SU-DHL-6 (cell line): Measurements from ENCODE around the gene GABRA6.

ENCODE experiments used
- H2AFZ ChIP-seq: fragments of 200-600 bp; sonication (generic); 2 replicates; pipeline ENCODE4 v1.6.1; 2014; ENCODE audit warnings: low read depth, mild to moderate bottlenecking, moderate library complexity, mixed read lengths, antibody characterized with exemption, low read length; ENCODE audit not compliant: severe bottlenecking
- H3F3A ChIP-seq: fragments of 200-600 bp; shearing (Covaris generic); 2 replicates; pipeline ENCODE4 v1.6.0; 2016; ENCODE audit warnings: antibody characterized with exemption, mild to moderate bottlenecking; ENCODE audit not compliant: insufficient read depth
- H3K27ac ChIP-seq: fragments of 200-600 bp; sonication (generic); 2 replicates; pipeline ENCODE4 v1.5.1; 2016; ENCODE audit warnings: low read depth, mild to moderate bottlenecking, low read length, moderate library complexity, mixed read lengths
- H3K27me3 ChIP-seq: fragments of 200-600 bp; sonication (generic), shearing (Covaris generic); 2 replicates; pipeline ENCODE4 v1.6.0; 2014; ENCODE audit warnings: mild to moderate bottlenecking, low read length
- H3K36me3 ChIP-seq: fragments of 200-600 bp; sonication (generic); 2 replicates; pipeline ENCODE4 v1.6.1; 2014; ENCODE audit warnings: mild to moderate bottlenecking, low read length, mixed read lengths
- H3K4me2 ChIP-seq: fragments of 300-600, 200-600 bp; shearing (Covaris generic), sonication (generic); 2 replicates; pipeline ENCODE4 v1.6.0; 2014; ENCODE audit warnings: low read length, low read depth, mild to moderate bottlenecking; ENCODE audit not compliant: poor library complexity, severe bottlenecking
- H3K4me3 ChIP-seq: fragments of 200-600 bp; sonication (generic); 2 replicates; pipeline ENCODE4 v1.5.1; 2014; ENCODE audit warnings: antibody characterized with exemption, low read length, mild to moderate bottlenecking, mixed read lengths; ENCODE audit not compliant: insufficient read depth, poor library complexity, severe bottlenecking
- H3K79me2 ChIP-seq: fragments of 200-600 bp; sonication (generic); 2 replicates; pipeline ENCODE4 v1.6.1; 2014; ENCODE audit warnings: mild to moderate bottlenecking, low read length, moderate library complexity; ENCODE audit not compliant: insufficient read depth
- H3K9ac ChIP-seq: fragments of 200-600 bp; sonication (generic); 2 replicates; pipeline ENCODE4 v1.7.0; 2014; ENCODE audit warnings: mild to moderate bottlenecking, low read length
- H3K9me2 ChIP-seq: fragments of 200-600 bp; sonication (generic); replicated peaks from 2 replicates; pipeline ENCODE4 v1.6.1; 2014; ENCODE audit warnings: low read length; ENCODE audit not compliant: insufficient read depth
- H3K9me3 ChIP-seq: fragments of 200-600 bp; sonication (generic); 2 replicates; pipeline ENCODE4 v1.6.1; 2014; ENCODE audit warnings: low read length, mixed read lengths; ENCODE audit not compliant: insufficient read depth
- H4K20me1 ChIP-seq: fragments of 200-600 bp; sonication (generic); 2 replicates; pipeline ENCODE4 v1.6.1; 2014; ENCODE audit warnings: low read depth, mild to moderate bottlenecking, antibody characterized with exemption, low read length, moderate library complexity, mixed read lengths
- CTCF ChIP-seq: fragments of 200-600 bp; sonication (generic); IDR thresholded peaks from one replicate; pipeline ENCODE4 v1.5.1; 2017; ENCODE audit warnings: antibody characterized with exemption, mild to moderate bottlenecking, low read length, moderate library complexity; ENCODE audit not compliant: insufficient read depth, poor library complexity, severe bottlenecking
- EZH2phosphoT487 ChIP-seq: fragments of 200-600 bp; sonication (generic), shearing (Covaris generic); conservative IDR thresholded peaks from 2 replicates; pipeline ENCODE4 v1.6.1; 2018; ENCODE audit warnings: mild to moderate bottlenecking, antibody characterized with exemption, low read length, moderate library complexity, mixed read lengths

The GABRA6 gene

GRCh38 chr5:161686149-161686548 is 628 bp downstream of the GABRA6 start:
- Histone ChIP-seq H3K27me3 (no peaks in the 10 kb centered on the region), H3F3A (no peaks in the 10 kb centered on the region), H3K4me2 (no peak overlapping the region), H3K4me3 (no peak overlapping the region), H3K9me2 (no peaks in the 10 kb centered on the region), H3K27ac (no peak overlapping the region), H4K20me1 (no peaks in the 10 kb centered on the region), H2AFZ (no peak overlapping the region), H3K9me3 (no peaks in the 10 kb centered on the region), H3K9ac (no peak overlapping the region), H3K79me2 (no peaks in the 10 kb centered on the region), H3K36me3 (no peaks in the 10 kb centered on the region)
- TF ChIP-seq EZH2phosphoT487, result no peak
- TF ChIP-seq CTCF, result no peak

GRCh38 chr5:161686881-161687280 is 1.4 kb downstream of the GABRA6 start:
- Histone ChIP-seq H3F3A (no peaks in the 10 kb centered on the region), H3K4me2 (no peak overlapping the region), H3K9me3 (no peaks in the 10 kb centered on the region), H3K4me3 (no peak overlapping the region), H4K20me1 (no peaks in the 10 kb centered on the region), H3K9ac (no peak overlapping the region), H2AFZ (no peak overlapping the region), H3K9me2 (no peaks in the 10 kb centered on the region), H3K36me3 (no peaks in the 10 kb centered on the region), H3K79me2 (no peaks in the 10 kb centered on the region), H3K27me3 (no peaks in the 10 kb centered on the region), H3K27ac (no peak overlapping the region)
- TF ChIP-seq CTCF (no peak), EZH2phosphoT487 (no peak)

- Histone ChIP-seq H3K4me3 (no peak overlapping the region), H3K9me3 (no peaks in the 10 kb centered on the region), H3K9ac (no peak overlapping the region), H3K36me3 (no peaks in the 10 kb centered on the region), H3K4me2 (no peak overlapping the region), H3F3A (no peaks in the 10 kb centered on the region), H4K20me1 (no peaks in the 10 kb centered on the region), H3K27me3 (no peaks in the 10 kb centered on the region), H3K79me2 (no peaks in the 10 kb centered on the region), H3K9me2 (no peaks in the 10 kb centered on the region), H2AFZ (no peak overlapping the region), H3K27ac (no peak overlapping the region)
- TF ChIP-seq EZH2phosphoT487, result no peak
- TF ChIP-seq CTCF, result no peak
These were observed 1.8 kb downstream of the GABRA6 start for GRCh38 chr5:161687316-161687715.
